ENCODE measurements around the gene TEX19.

TEX19 gene

DNA sequence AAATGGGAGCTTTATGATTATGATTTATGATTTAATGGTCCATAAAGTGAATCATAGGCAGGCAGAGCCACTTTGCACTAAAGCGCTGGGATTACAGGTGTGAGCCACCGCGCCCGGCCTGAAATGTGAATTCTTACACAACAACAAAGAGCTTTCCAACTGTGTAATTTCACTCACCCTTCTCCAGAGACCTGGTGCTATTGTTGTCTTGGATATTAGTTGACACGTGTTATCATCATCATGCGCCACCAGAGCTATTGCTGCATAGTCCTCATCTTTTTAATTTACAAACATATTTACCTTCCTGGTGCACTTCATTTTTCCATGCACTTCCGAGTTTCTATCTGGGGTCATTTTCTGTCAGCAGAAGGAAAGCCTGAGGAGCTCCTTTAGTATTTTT is 7.7 kb downstream of the TEX19 start (continued):
- TF ChIP-seq, protein P1, sequence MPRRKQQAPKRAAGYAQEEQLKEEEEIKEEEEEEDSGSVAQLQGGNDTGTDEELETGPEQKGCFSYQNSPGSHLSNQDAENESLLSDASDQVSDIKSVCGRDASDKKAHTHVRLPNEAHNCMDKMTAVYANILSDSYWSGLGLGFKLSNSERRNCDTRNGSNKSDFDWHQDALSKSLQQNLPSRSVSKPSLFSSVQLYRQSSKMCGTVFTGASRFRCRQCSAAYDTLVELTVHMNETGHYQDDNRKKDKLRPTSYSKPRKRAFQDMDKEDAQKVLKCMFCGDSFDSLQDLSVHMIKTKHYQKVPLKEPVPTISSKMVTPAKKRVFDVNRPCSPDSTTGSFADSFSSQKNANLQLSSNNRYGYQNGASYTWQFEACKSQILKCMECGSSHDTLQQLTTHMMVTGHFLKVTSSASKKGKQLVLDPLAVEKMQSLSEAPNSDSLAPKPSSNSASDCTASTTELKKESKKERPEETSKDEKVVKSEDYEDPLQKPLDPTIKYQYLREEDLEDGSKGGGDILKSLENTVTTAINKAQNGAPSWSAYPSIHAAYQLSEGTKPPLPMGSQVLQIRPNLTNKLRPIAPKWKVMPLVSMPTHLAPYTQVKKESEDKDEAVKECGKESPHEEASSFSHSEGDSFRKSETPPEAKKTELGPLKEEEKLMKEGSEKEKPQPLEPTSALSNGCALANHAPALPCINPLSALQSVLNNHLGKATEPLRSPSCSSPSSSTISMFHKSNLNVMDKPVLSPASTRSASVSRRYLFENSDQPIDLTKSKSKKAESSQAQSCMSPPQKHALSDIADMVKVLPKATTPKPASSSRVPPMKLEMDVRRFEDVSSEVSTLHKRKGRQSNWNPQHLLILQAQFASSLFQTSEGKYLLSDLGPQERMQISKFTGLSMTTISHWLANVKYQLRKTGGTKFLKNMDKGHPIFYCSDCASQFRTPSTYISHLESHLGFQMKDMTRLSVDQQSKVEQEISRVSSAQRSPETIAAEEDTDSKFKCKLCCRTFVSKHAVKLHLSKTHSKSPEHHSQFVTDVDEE (CRISPR knock-in tag; IDR thresholded peaks at IDR 0.05), result no peak

DNA sequence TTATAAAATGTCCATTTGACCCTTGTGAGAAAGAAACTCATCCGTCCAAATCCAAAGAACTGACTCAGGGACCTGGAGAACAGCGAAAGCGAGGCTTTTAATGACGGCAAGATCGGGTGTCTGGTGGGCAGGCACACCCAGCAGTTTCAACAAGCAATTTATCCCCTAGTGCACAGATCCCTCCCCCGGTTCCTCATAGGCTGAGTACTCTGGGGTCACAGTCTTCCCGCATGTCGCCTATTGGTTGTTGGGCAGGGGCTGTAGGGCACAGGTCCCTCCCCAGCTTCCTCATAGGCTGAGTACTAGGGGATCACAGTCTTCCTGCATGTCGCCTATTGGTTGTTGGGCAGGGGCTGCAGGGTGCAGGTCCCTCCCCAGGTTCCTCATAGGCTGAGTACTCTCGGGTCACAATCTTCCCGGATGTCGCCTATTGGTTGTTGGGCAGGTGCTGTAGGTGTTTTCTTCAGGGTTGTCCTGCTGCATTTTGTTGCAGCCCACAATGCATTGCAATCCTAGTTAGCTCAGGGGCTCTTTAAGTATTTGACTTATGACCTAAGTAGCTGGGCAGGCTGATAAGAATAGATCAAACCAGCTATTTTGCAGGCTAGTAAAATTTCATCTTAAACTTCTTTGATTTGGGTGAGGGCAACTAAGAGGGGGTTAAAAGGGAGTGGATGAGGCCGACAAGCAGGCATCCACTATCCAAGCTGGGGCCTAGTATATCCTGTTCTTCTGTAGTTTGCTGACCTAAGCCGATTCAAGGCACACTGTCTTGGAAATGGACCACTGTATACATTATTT is 8.9 kb downstream of the TEX19 start:
- no peak for TF ChIP-seq TCF4 (CRISPR knock-in tag; IDR thresholded peaks at IDR 0.05; ENCODE audit: borderline replicate concordance)
- TF ChIP-seq ARNTL (CRISPR knock-in tag; IDR thresholded peaks at IDR 0.05; ENCODE audit: borderline replicate concordance, low read depth), result no peak
- TF ChIP-seq ZNF565 (CRISPR knock-in tag; conservative IDR thresholded peaks at IDR 0.05; ENCODE audit: low read depth), result no peak
- TF ChIP-seq, protein P1 (CRISPR knock-in tag; IDR thresholded peaks at IDR 0.05), result no peak
- TF ChIP-seq ZFP3 (CRISPR knock-in tag; IDR thresholded peaks at IDR 0.05), result no peak
- TF ChIP-seq ZFP30 (CRISPR knock-in tag; IDR thresholded peaks at IDR 0.05), result no peak
- TF ChIP-seq PPARA (CRISPR knock-in tag; IDR thresholded peaks at IDR 0.05; ENCODE audit: borderline replicate concordance), result no peak
- no peak for TF ChIP-seq TOX (CRISPR knock-in tag; IDR thresholded peaks at IDR 0.05; ENCODE audit: borderline replicate concordance)
- peak; percentile 60 for ATAC-seq

DNA sequence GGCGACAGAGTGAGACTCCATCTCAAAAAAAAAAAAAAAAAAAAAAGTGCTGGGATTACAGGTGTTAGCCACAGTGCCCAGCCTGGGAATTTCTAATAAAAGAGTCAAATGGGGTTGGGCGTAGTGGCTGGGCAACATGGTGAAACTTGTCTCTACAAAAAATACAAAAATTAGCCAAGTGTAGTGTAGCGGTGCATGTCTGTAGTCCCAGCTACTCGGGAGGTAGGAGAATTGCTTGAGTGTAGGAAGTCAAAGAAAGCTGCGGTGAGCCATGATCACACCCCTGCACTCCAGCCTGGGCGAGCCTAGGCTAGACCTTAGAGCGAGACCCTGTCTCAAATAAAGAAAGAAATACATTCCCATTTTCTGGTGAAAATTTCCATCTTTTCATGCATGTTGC is 10.2 kb downstream of the TEX19 start:
- no peak for ATAC-seq

More for the DNA sequence above, 10.2 kb downstream of the TEX19 start:
- TF ChIP-seq ZC3H10 (CRISPR knock-in tag; IDR thresholded peaks at IDR 0.05) (no peak), RARB (CRISPR knock-in tag; IDR thresholded peaks at IDR 0.05) (no peak), ZFP3 (CRISPR knock-in tag; IDR thresholded peaks at IDR 0.05) (no peak), CSDC2 (CRISPR knock-in tag; IDR thresholded peaks at IDR 0.05) (no peak), BACH2 (CRISPR knock-in tag; IDR thresholded peaks at IDR 0.05; ENCODE audit: borderline replicate concordance) (no peak), OSR1 (CRISPR knock-in tag; IDR thresholded peaks at IDR 0.05) (no peak), PPARA (CRISPR knock-in tag; IDR thresholded peaks at IDR 0.05; ENCODE audit: borderline replicate concordance) (no peak)
- TF ChIP-seq, protein P2, sequence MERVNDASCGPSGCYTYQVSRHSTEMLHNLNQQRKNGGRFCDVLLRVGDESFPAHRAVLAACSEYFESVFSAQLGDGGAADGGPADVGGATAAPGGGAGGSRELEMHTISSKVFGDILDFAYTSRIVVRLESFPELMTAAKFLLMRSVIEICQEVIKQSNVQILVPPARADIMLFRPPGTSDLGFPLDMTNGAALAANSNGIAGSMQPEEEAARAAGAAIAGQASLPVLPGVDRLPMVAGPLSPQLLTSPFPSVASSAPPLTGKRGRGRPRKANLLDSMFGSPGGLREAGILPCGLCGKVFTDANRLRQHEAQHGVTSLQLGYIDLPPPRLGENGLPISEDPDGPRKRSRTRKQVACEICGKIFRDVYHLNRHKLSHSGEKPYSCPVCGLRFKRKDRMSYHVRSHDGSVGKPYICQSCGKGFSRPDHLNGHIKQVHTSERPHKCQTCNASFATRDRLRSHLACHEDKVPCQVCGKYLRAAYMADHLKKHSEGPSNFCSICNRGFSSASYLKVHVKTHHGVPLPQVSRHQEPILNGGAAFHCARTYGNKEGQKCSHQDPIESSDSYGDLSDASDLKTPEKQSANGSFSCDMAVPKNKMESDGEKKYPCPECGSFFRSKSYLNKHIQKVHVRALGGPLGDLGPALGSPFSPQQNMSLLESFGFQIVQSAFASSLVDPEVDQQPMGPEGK (CRISPR knock-in tag; IDR thresholded peaks at IDR 0.05; ENCODE audit: borderline replicate concordance), result no peak
- TF ChIP-seq, protein P3, sequence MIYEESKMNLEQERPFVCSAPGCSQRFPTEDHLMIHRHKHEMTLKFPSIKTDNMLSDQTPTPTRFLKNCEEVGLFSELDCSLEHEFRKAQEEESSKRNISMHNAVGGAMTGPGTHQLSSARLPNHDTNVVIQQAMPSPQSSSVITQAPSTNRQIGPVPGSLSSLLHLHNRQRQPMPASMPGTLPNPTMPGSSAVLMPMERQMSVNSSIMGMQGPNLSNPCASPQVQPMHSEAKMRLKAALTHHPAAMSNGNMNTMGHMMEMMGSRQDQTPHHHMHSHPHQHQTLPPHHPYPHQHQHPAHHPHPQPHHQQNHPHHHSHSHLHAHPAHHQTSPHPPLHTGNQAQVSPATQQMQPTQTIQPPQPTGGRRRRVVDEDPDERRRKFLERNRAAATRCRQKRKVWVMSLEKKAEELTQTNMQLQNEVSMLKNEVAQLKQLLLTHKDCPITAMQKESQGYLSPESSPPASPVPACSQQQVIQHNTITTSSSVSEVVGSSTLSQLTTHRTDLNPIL (CRISPR knock-in tag; IDR thresholded peaks at IDR 0.05; ENCODE audit: low read depth), result no peak
- TF ChIP-seq, protein P4, sequence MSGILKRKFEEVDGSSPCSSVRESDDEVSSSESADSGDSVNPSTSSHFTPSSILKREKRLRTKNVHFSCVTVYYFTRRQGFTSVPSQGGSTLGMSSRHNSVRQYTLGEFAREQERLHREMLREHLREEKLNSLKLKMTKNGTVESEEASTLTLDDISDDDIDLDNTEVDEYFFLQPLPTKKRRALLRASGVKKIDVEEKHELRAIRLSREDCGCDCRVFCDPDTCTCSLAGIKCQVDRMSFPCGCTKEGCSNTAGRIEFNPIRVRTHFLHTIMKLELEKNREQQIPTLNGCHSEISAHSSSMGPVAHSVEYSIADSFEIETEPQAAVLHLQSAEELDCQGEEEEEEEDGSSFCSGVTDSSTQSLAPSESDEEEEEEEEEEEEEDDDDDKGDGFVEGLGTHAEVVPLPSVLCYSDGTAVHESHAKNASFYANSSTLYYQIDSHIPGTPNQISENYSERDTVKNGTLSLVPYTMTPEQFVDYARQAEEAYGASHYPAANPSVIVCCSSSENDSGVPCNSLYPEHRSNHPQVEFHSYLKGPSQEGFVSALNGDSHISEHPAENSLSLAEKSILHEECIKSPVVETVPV (CRISPR knock-in tag; IDR thresholded peaks at IDR 0.05), result no peak

All from SK-N-SH treated with all-trans-retinoic acid at 6 μM for 48 hours (cell line).